ENCODE measurements around the gene CFB. TPM values are rescaled to one million over a fixed set of nuclear protein-coding genes. Genes with fewer than 3 reads are reported as not detected.

The CFB gene
- total and polyA plus RNA-seq, 2 of the 13 experiments (the other 11 are each of a cell fraction or from before 2014, with no cell fraction given): 171 to 513 TPM

- H3K4me1 ChIP-seq (ENCODE audit: insufficient read depth, low read length): peaks cover 51% of the 10 kb centered on the region
- no peaks in the 10 kb centered on the region for H3K9me3 ChIP-seq (ENCODE audit: low read length)
- no peak overlapping the region for H2AFZ ChIP-seq (ENCODE audit: low read length)
- H3K9ac ChIP-seq (ENCODE audit: insufficient read depth, low read depth, low read length): no peak overlapping the region
- H3K4me3 ChIP-seq (replicated peaks in 1 of 3; ENCODE audit: insufficient read depth in 1 of 3, low read depth in 2 of 3, low read length in 3 of 3): no peak overlapping the region
- intact Hi-C loops (cut with micrococcal nuclease; ENCODE audit: unreplicated experiment) (loop anchor here (5.0 kb wide), 1 partner anchor 68 kb away; no protein-coding TSS in a partner anchor), in situ Hi-C loops (cut with HindIII; ENCODE audit: extremely low pct_ligation_motif_present, low pct_unique_long_range_greater_than_20kb) (loop anchor here (5.0 to 25.0 kb wide), 2 partner anchors 47 to 1062 kb away; partner anchors contain the start of genes BRD2, CFB and HLA-DMA)
- WGBS (ENCODE audit: low lambda C conversion rate): 95% methylated on average over 38 of the region's 49 CpGs
- DNase-seq (ENCODE audit: low spot score) (no peak), ATAC-seq (no peak), FAIRE-seq (no peak)
- H3K4me2 ChIP-seq (ENCODE audit: low read depth, low read length): no peak overlapping the region
- 0 out of 2 replicates have a peak, but pooled peaks have one; percentile 33 for TF ChIP-seq ZBTB33 (CRISPR knock-in tag; IDR thresholded peaks at IDR 0.05)
- TF ChIP-seq ZXDC (CRISPR knock-in tag; IDR thresholded peaks at IDR 0.05): 0 out of 2 replicates have a peak, but pooled peaks have one; percentile 19
- TF ChIP-seq, protein P1, sequence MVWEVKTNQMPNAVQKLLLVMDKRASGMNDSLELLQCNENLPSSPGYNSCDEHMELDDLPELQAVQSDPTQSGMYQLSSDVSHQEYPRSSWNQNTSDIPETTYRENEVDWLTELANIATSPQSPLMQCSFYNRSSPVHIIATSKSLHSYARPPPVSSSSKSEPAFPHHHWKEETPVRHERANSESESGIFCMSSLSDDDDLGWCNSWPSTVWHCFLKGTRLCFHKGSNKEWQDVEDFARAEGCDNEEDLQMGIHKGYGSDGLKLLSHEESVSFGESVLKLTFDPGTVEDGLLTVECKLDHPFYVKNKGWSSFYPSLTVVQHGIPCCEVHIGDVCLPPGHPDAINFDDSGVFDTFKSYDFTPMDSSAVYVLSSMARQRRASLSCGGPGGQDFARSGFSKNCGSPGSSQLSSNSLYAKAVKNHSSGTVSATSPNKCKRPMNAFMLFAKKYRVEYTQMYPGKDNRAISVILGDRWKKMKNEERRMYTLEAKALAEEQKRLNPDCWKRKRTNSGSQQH (CRISPR knock-in tag; IDR thresholded peaks at IDR 0.05; ENCODE audit: low read depth): no peak
- peak; percentile 95 for TF ChIP-seq ZBTB38 (CRISPR knock-in tag; IDR thresholded peaks at IDR 0.05)
- TF ChIP-seq RBFOX2 (IDR thresholded peaks at IDR 0.05; ENCODE audit: low read depth, low read length): peak; percentile 65
- peak; percentile 79; the same call in 1 of the 2 replicates for TF ChIP-seq ZC3H13 (CRISPR knock-in tag; IDR thresholded peaks at IDR 0.05)
- TF ChIP-seq PRPF4 (IDR thresholded peaks at IDR 0.05; ENCODE audit: low read depth, low read length, poor library complexity, severe bottlenecking): peak; percentile 87
- no peak for TF ChIP-seq UBTF (CRISPR knock-in tag; IDR thresholded peaks at IDR 0.05)
- TF ChIP-seq PHF8 (CRISPR knock-in tag; IDR thresholded peaks at IDR 0.05): 0 out of 2 replicates have a peak, but pooled peaks have one; percentile 1
- peaks cover 24% of the 10 kb centered on the region for H3K79me2 ChIP-seq (ENCODE audit: insufficient read depth, low read length)
- H3K36me3 ChIP-seq (replicated peaks in 1 of 2; ENCODE audit: control insufficient read depth in 1 of 2, insufficient read depth in 2 of 2, low read length in 2 of 2): peaks cover 4 to 5% of the 10 kb centered on the region in 2 experiments; a peak in 4 of 5 replicates
- CTCF ChIA-PET (ENCODE audit: low intra/inter-chr PET ratio, low total read pairs): no interaction called here
- H4K20me1 ChIP-seq (ENCODE audit: insufficient read depth, low read length): no peaks in the 10 kb centered on the region
- H3K27me3 ChIP-seq (ENCODE audit: control insufficient read depth in 1 of 2, insufficient read depth in 2 of 2, low read length in 2 of 2): peaks cover 0 to 7% of the 10 kb centered on the region in 2 experiments; a peak in 1 of 5 replicates
- H3K27ac ChIP-seq (ENCODE audit: extremely low read length, insufficient read depth, low read length): no peak overlapping the region
- no TSS peak for BruUV-seq (replicated peaks)
- POLR2A ChIA-PET: interaction anchor here (4.1 to 5.6 kb wide), 3 partner anchors 37 to 51 kb away, joined by 34 to 69 read pairs (median 41); partner anchors contain the start of genes CFB and NEU1
Measured at GRCh38 chr6:31899882-31900722, 45.8 kb upstream of the CFB start.
